Colonic mucosa (tissue), 2 donors: ENCODE data around the gene NPY4R. TPM values are rescaled to one million over a fixed set of nuclear protein-coding genes. Genes with fewer than 3 reads are reported as not detected.

Experiments used
- total RNA-seq, 2 donors: library from RNA; stranded (reverse); fragmentation: NEBNext Ultra II Directional in 1 of 2; extraction: Animal tissue kit (Norgen Biotek cat#: 25700) in 1 of 2; gene quantifications; one replicate each; pipeline ENCODE4 v1.2.1, GENCODE V29; 2021
- donor health status: DM: no; HTN: no; CAD: no.
- donor health status: DM: no; HTN: no; CAD: no.

NPY4R gene
- total RNA-seq, 2 donors from 2014 or later = 6.3 to 9.3 TPM

Other genes starting within 250 kb of the NPY4R start
- not detected for gene ANTXRL, start 179.0 kb downstream of the NPY4R start, total RNA-seq
- gene ANXA8L1, start 90.2 kb downstream of the NPY4R start, total RNA-seq = not detected
- 10 to 100 TPM; 32.3 to 34.4 TPM for gene GPRIN2, start 90.7 kb upstream of the NPY4R start, total RNA-seq
- gene SYT15, start 113.2 kb upstream of the NPY4R start, total RNA-seq = 1 to 10 TPM in 1 of 2 donors, under 1 TPM in 1; 0.62 to 1.2 TPM